ENCODE results near the gene TRAM2. TPM values are rescaled to one million over a fixed set of nuclear protein-coding genes. Genes with fewer than 3 reads are reported as not detected.

Gene TRAM2
- polyA plus RNA-seq, 1 experiment: 134 TPM

DNA sequence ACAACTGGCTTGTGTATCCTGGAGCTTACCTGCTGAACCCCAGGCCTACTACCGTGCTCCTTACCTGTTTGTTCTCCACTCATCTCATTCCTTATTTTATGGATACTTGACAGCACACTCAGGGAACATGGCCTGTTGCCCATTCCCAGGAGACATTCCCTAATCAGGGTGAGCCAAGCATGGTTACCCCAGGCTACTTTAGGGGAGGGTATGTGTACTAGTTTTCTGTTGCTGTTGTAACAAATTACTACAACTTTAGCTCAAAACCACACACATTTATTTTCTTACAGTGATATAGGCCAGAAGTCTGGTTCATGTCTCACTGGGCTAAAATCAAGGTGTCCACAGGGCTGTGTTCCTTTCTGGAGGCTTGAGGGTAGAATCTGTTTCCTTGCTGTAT lies 15.0 kb upstream of the TRAM2 start:
- no peak for DNase-seq (ENCODE audit: low read depth)
- POLR2A ChIA-PET: no interaction called here
- Histone ChIP-seq H3K36me3 (ENCODE audit: control insufficient read depth, insufficient read depth, low read length) (no peaks in the 10 kb centered on the region), H3K27me3 (ENCODE audit: control insufficient read depth, insufficient read depth, low read length) (no peaks in the 10 kb centered on the region), H3K4me3 (ENCODE audit: low read depth, low read length) (no peak overlapping the region)
- CTCF ChIA-PET: interaction anchor here (0.5 to 9.8 kb wide), 6 partner anchors 9 to 202 kb away, joined by 3 to 68 read pairs (median 9); partner anchors contain the start of gene TRAM2
- TF ChIP-seq CTCF (IDR thresholded peaks at IDR 0.05; ENCODE audit: insufficient read depth, low read depth, low read length): no peak

DNA sequence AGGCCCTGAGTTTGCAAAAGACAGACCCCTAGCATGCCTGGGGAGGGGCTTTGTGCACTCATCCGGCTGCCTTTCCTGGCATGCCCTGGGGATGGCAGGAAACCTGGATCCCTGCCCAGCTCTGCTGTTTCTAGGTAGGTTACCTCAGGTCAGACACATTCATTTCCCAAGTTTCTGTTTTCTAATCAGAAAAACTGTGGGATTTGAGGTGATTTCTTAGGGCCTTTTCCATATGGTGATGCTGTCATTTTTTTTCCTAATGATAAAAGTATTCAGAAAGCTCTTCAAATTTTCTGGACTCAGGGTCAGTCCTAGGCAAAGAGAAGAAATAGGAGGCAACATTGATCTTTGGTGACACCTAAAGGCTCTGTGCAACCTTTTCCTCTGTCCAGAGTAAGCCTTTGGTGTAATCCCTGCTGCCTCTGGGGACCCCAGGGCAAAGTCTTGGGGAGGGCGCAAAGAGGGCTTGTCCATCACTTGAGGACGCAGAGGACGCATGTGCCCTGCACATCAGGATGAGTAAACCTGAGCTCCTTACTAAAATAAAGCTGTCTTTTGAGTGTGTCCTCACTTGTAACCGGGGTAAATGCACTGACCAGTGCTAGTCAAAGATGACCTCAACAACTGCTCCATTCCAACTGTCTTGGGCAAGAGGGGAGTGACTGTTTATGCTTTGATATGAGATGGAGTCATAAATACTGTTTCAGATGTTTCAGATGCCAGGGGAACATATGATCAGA lies 13.5 kb upstream of the TRAM2 start:
- ChIA-PET POLR2A (no interaction called here), CTCF (interaction anchor here (0.7 to 9.8 kb wide), 9 partner anchors 8 to 174 kb away, joined by 3 to 68 read pairs (median 4); partner anchors contain the start of gene TRAM2)
- no peaks in the 10 kb centered on the region for H3K27me3 ChIP-seq (ENCODE audit: control insufficient read depth, insufficient read depth, low read length)
- no peaks in the 10 kb centered on the region for H3K36me3 ChIP-seq (ENCODE audit: control insufficient read depth, insufficient read depth, low read length)
- no peak; the same call in 1 of the 2 replicates for TF ChIP-seq CTCF (IDR thresholded peaks at IDR 0.05; ENCODE audit: insufficient read depth, low read depth, low read length)
- peak; percentile 61 for DNase-seq (ENCODE audit: low read depth)
- H3K4me3 ChIP-seq (ENCODE audit: low read depth, low read length): no peak overlapping the region

DNA sequence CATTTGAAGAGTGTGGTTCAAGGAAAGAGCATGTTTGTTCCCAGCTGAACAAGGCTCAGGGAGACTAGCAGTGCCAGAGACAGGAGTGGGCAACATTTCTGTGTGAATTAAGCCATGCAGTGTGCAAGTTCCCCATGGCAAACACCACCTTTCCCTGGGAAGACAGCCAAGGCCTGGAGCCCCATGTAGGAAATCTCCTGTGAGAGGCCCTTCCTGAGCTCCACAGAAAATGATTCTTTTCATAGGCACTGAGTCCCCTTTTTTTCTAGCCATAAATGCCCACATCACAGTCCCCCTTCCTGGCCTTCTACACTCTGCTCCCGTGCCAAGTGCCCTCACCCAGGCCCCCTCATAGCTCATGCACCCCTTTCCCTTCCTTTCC lies 11.8 kb upstream of the TRAM2 start:
- no peak for DNase-seq (ENCODE audit: low read depth)
- TF ChIP-seq CTCF (IDR thresholded peaks at IDR 0.05; ENCODE audit: insufficient read depth, low read depth, low read length): no peak
- Histone ChIP-seq H3K4me3 (ENCODE audit: low read depth, low read length) (no peak overlapping the region), H3K36me3 (ENCODE audit: control insufficient read depth, insufficient read depth, low read length) (no peaks in the 10 kb centered on the region), H3K27me3 (ENCODE audit: control insufficient read depth, insufficient read depth, low read length) (no peaks in the 10 kb centered on the region)
- ChIA-PET POLR2A (no interaction called here), CTCF (interaction anchor here (0.8 to 5.7 kb wide), 3 partner anchors 12 to 172 kb away, joined by 3 to 29 read pairs (median 5); partner anchors contain the start of gene TRAM2)

DNA sequence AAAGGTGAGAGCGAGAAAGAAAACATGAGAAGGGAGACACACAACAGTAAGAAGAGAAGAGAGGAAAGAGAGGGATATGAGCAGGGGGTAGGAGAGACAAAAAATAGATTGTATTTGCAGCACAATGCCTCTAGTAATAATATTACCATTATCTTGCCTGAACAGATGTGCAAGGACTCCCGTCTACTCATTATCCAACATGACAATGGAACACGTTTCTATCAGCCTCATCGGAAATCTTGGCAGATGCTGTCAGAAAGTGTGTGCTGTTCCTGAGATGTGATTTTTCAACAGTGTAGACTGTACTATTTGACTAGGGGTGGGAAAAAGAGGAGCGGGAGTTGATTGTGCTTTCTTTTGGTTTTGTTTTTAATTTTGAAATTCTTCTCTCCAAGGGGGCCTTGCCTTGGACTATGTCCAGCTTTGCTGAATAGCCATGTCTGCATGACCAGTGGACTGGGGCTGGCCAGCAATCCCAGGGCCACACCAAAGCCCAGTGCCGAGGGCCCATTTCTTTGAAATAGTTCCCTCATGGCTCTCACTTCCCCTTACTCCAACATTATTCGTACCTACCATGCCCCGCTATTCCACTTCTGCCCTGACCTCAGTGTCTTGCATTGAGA lies 11.3 kb upstream of the TRAM2 start:
- no peak for TF ChIP-seq CTCF (IDR thresholded peaks at IDR 0.05; ENCODE audit: insufficient read depth, low read depth, low read length)
- DNase-seq (ENCODE audit: low read depth): no peak
- ChIA-PET POLR2A (no interaction called here), CTCF (interaction anchor here (1.2 to 5.7 kb wide), 2 partner anchors 12 to 172 kb away, joined by 5 to 29 read pairs; partner anchors contain the start of gene TRAM2)
- Histone ChIP-seq H3K4me3 (ENCODE audit: low read depth, low read length) (no peak overlapping the region), H3K36me3 (ENCODE audit: control insufficient read depth, insufficient read depth, low read length) (no peaks in the 10 kb centered on the region), H3K27me3 (ENCODE audit: control insufficient read depth, insufficient read depth, low read length) (no peaks in the 10 kb centered on the region)

- POLR2A ChIA-PET: no interaction called here
- no peak for TF ChIP-seq CTCF (IDR thresholded peaks at IDR 0.05; ENCODE audit: insufficient read depth, low read depth, low read length)
- H3K27me3 ChIP-seq (ENCODE audit: control insufficient read depth, insufficient read depth, low read length): no peaks in the 10 kb centered on the region
- no peaks in the 10 kb centered on the region for H3K36me3 ChIP-seq (ENCODE audit: control insufficient read depth, insufficient read depth, low read length)
- no peak for DNase-seq (ENCODE audit: low read depth)
- CTCF ChIA-PET: interaction anchor here (0.7 kb wide), 1 partner anchor 102 kb away, joined by 3 read pairs; no protein-coding TSS in a partner anchor
- no peak overlapping the region for H3K4me3 ChIP-seq (ENCODE audit: low read depth, low read length)
These were observed 10.1 kb upstream of the TRAM2 start for GRCh38 chr6:52587001-52587400.

Measured in BJ (cell line).